HG02588 (cell line): Measurements from ENCODE around the gene RPL22L1.
"Not testable (repeated sequence)": the region's sequence is repeated elsewhere in the genome, so short reads cannot be mapped to it uniquely, and the experiment has no call there.

Source experiments
- ATAC-seq: cut with Tn5 transposase; IDR thresholded peaks from one replicate; pipeline ENCODE4 v1.9.1; 2021; ENCODE audit warnings: mild to moderate bottlenecking, moderate library complexity; ENCODE audit not compliant: unreplicated experiment

The RPL22L1 gene

DNA sequence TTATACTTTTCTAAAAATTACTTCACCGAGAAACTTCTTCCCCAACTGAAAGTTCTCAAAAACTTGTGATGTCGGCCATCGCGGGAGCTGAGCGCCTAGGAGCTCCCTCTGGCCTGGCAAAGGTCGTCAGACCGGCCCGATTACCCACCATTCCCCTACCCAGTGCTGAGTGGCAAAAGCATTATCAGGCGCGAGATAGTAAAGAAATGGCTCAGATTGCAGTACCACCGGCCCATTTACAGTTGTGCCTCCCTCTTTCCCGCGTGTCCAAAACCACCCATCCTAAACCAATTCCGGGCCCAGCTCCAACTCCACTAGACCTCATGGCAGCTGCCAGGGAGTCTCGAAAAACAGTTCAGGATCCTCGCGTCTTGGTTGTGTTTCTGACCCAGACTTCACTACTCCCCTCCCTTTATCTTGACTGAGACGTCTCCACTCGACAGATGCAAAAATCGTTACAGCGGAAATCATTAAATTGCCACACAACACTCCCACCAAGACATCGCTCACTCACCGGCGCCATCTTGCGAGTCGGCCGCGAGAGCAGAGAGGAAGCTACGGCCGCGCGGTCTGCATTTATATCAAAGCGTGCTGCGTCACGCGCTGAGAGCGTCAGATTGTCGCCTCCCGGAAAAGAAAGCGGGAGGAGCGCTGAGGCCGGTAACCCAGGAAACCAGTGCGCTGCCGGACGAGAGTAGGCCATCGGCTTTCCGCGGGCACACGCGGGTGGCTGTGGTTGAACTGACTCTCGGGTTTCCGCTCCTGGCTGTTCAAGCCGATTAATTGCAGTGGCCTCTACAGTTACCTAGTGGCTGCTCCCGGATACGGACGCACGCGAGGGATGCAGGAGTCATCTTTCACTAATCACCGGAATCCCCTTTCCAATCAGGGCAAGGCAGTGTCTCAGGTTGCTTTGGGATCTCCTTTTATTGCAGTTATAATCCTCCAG is at the start of gene RPL22L1:
TSS of gene RPL22L1 (minus strand) at position 551 of the 949 bp plus-strand sequence. CDS start at position 523, 28 bp downstream.
- ATAC-seq: peak; percentile 97

DNA sequence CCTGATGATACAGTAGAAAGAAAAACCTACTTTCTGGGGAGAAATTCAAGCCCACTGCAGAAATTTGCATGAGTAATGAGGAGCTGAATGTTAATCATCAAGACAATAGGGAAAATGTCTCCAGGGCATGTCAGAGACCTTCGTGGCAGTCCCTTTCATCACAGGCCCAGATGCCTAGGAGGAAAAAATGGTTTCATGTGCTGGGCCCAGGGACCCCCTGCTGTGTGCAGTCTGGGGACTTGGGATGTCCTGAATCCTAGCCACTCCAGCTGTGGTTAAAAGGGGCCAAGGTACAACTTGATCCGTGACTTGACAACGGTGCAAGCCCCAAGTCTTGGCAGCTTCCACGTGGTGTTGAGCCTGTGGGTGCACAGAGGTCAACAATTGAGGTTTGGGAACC is 48.7 kb upstream of the RPL22L1 start:
- ATAC-seq: no peak

DNA sequence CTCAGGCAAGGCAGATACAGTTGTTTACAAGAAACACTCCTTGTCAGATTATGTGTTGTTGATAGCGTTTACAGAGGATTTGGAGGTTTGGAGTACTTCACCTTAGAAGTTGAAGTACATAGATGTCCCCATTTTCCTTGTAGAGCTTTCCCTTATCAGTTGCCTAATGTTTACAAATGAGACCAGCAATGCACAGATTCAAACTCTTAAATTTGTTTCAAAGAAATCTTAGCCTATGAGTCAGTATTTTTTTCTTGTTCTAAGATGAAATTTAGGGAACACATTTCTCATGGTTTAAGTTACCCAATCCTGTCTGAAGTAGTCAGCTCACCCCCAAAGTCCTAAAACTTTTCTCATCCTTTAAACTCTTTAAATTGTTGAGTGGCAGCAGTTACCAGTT is 44.7 kb upstream of the RPL22L1 start:
- ATAC-seq: no peak

DNA sequence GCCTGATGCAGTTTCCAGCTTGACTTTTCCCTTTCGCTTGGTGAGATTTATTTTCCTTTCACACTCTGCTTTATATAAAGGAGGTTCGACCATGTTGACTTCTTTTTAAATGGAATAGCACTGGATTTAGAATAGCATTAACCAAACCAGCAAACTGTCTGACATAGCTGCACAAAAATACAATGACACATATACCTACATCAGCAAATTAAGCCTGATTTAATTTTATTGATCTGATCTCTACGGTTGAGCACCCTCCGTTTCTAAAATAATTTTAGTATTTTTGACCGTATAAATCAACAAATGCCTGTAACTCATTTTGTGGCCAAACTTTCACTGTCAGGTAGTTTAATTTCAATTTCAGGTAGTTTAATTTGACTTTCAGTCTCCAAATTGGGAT is 44.2 kb upstream of the RPL22L1 start:
- ATAC-seq: no peak

DNA sequence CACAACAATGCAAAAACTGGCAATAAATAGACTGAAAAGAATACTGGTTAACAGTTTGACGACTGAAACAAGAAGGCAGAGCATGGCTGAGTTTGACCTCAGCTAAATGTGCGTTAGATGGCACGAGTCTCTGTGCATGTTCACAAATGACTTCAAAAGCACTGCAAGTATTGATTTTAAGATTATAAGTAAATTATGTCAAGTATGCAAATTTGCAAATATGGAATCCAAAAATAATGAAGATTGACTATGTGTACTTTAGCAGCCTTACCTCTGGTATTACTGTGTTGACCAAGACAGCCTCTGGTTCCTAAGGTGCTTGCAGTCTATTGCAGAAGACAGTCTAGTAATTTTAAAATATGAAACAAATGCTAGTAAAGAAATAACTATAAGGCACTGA is 41.1 kb upstream of the RPL22L1 start:
- ATAC-seq: no peak

DNA sequence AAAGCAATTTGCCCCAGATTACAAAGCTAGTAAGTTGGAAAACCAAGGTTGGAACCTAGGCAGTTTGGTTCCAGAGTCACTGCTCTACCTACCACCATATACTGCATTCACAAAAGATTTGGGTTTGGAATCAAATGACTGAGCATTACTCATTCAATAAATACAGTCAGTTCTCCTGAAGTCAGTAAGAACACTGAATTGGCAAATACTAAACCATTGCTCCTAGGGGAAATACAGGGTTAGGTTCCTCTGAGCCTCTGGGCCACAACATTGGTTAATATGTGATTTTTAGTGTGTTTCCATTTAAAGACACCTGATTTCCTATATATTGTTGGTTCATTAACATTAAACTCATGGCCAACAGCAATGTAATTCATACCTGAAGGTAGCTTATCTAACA is 40.5 kb upstream of the RPL22L1 start:
- no peak for ATAC-seq

DNA sequence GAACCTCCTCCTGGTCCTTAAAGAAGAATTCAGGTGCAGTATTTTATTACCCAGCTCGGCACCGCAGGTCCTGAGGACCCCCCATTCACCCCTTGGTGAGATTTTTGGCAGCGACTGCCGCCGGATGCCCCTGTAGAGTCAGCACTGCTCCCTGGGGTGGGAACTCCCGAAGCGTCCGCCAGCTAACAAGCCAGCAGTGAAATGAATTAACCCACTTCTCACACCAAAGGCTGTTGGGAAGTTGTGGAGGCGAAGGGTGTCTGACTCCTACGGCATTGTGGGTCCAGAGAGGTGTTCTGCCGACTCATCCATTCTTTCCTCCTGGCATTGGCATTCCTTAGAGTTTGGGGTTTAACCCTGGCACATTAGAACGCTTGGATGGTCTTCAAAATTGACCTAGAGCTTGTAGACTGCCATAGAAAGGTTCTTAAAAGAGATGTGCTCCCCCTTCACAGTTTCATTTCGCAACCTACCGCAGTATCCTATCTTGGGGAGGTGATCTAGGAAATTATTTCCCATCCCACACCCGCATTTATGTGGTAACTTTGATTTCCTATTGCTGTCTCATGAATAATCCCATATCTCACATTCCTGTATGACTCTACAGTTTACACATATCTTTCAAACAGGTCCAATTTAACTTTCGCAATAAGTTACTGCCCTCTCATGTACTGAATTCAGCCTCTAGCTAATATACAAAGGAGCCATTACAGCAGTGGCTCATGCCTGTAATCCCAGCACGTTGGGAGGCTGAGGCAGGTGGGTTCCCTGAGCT is 39.3 kb upstream of the RPL22L1 start:
- no peak for ATAC-seq

DNA sequence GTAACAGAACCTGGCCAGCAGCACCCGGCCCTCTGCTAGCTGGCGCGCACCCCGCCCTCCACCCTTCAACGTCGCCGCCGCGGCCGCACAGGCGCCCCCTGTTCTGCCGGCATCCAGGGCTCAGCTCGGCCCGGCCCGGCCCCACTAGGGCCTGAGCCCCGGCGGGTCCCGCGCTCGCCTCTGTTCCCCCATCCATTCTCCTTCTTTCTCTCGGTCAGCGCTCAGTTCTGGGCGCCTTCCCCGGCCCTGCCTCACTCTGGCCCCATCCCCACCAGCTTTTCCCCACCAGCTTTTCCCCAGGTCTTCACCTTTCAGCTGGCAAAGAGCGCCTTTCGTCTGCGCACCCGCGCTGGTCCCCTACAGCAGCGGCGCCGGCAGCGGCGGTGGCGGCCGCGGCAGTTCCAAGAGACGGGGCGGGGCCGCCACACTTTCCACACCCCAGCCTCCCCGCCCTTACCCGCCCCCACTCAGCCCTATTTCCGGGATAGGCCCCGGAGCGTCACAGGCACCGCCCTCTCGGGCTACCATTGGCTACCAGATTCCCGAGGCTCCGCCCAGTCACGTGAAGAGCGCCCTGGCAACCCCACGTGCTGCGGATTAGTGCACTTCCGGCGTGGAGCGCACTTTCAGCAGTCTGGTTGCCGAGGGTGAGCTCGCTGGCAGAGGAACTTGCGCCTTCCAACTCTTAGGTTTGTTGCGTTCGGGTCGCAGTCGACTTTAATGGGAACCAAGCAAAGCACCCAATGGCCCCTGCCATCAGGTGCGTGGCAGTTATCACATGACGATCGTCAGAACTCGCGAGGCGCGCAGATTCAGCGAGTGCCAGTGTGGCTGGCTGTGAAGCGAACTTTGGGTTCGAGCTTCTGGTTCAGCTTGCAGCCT is 38.5 kb upstream of the RPL22L1 start, which contains the start of gene EIF5A2:
TSS of gene EIF5A2 (minus strand) at position 403 of the 882 bp plus-strand sequence. CDS start 831 bp downstream, outside the sequence.
- peak; percentile 94 for ATAC-seq

DNA sequence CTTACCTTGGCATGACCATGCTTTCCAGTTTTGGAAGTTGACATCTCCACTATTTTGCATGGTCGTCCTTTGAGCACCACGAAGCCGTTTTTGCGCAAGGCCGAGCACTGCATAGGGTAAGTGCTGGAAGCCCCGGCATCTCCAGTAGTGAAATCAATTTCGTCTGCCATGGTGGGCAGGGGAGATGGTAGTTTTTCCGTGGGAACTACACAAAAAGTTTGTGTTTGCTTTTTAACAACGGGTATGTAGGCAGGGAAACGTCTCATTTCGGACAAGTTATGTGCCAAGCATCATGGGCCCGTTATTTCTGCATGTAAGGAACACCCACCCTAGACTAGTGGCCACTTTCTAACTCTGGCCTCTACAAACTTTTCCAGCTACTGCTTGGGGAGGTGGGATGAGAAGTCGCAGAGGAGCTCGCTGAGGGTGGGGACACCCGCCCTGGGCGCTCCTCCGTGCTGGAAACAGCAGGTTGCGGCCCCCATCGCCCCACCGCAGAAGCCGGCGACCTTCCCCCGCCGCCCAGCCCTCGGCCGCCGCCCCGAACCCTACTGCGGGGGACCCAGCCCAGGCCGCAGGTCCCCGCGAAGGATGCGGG is 37.7 kb upstream of the RPL22L1 start:
- ATAC-seq: no peak

DNA sequence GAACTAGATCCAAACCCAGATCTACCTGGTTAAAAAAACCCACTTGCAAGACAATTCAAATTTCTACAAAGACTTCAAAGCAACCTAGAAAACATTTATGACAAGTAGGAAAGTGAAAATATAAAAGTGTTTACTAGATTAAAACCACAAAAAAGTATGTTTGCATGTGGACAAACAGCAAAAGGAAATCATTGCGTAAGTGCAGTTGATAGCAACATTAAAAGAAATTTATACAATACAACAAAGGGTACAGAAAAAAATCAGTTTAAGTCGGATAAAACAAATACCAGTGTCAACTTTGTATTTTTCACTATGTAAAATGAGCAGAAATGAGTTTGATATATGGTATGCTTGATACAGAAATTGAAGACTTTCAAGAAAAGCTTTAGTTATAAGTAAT is 35.9 kb upstream of the RPL22L1 start:
- ATAC-seq: no peak

DNA sequence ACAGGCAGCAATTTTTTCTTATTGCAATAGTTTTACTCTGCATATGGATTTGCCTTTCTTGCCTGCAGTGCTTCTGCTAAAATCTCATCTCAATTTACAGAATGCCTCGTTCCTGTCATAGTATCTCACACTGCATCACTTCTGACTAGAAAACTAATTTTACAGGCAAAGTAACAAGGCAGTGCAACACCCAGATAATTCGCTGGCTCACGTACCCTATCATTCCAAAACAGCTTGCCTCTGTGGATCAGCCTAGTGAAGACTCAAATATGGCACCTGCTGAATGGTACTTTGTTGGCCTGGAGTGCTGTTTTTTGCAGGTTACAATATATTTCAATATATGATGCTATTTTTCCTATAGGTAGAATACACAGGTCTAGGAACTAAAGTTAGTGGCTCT is 33.1 kb upstream of the RPL22L1 start:
- no peak for ATAC-seq

DNA sequence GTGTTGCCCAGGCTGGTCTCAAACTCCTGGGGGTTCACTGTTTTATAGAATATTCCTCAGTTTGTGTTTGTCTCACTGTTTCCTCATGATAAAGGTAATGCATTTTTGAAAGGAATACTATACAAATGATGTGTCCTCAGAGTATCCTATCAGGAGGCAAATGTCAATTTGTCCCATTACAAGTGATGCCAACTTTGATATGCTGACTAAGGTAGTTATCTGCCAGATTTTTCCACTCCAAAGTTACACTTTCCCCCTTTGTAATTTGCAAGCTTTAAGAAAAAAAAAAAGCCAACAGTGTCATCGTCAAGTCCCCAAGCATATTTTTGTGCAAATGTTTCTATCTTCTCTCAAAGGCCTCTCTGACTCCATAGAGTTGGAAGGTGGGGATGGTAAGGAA is 29.5 kb upstream of the RPL22L1 start:
- ATAC-seq: no peak

DNA sequence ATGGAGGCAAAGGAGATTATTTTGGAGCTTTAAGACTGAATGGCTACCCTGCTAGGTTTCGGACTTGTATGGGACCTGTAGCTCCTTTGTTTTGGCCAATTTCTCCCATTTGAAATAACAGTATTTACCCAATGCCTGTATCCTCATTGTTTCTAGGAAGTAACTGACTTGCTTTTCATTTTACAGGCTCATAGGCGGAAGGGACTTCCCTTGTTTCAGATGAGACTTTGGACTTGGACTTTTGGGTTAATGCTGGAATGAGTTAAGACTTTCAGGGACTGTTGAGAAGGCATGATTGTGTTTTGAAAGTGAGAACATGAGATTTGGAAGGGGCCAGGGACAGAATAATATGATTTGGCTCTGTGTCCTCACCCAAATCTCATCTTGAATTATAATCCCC is 28.0 kb upstream of the RPL22L1 start:
- ATAC-seq: no peak

DNA sequence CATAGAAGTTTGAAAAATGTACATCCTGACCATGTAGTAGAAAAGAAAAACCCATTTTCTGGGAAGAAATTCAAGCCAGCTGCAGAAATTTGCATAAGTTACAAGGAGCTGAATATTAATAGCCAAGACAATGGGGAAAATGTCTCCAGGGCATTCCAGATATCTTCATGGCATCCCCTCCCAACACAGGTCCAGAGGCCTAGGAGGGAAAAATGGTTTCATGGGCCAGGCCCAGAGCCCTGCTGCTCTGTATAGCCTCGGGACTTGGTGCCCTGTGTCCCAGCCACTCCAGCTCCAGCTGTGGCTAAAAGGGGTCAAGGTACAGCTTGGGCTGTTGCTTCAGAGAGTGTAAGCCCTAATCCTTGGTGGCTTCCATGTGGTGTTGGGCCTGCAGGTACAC is 27.2 kb upstream of the RPL22L1 start:
- not testable (repeated sequence) for ATAC-seq

DNA sequence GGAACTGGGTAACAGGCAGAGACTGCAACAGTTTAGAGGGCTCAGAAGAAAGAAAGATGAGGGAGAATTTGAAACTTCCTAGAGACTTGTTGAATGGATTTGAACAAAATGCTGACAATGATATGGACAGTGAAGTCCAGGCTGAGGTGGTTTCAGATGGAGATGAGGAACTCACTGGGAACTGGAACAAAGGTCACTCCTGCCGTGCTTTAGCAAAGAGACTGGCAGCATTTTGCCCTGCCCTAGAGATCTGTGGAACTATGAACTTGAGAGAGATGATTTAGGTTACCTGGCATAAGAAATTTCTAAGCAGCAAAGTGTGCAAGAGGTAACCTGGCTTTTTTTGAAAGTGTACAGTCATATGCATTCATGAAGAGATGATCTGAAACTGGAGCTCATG is 26.8 kb upstream of the RPL22L1 start:
- no peak for ATAC-seq

DNA sequence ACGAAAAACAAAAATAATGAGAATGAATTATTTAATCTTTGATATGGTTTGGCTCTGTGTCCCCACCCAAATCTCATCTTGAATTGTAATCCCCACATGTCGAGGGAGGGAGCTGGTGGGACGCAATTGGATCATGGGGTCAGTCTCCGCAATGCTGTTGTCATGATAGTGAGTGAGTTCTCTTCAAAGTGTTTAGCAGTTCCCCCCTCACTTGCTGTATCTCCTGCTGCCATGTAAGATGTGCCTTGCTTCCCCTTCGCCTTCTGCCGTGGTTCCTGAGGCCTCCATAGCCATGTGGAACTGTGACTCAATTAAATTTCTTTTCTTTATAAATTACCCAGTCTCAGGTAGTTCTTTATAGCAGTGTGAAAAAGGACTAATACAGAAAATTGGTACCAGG is 26.3 kb upstream of the RPL22L1 start:
- not testable (repeated sequence) for ATAC-seq

DNA sequence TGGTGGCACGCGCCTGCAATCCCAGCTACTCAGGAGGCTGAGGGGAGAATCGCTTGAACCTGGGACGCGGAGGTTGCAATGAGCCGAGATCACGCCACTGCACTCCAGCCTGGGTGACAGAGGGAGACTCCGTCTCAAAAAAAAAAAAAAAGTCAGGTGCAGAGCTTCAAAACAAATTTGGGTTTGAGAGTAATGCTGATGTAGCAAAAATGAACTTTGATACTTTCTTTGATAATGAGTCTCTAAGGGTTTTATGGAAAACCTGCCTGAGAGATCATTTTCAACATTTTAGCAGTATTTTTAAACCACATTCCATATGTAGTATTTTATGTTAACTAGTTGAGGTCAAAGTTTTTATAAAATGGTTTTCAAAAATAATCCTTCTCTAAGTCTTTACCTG is 23.9 kb upstream of the RPL22L1 start:
- ATAC-seq: no peak

DNA sequence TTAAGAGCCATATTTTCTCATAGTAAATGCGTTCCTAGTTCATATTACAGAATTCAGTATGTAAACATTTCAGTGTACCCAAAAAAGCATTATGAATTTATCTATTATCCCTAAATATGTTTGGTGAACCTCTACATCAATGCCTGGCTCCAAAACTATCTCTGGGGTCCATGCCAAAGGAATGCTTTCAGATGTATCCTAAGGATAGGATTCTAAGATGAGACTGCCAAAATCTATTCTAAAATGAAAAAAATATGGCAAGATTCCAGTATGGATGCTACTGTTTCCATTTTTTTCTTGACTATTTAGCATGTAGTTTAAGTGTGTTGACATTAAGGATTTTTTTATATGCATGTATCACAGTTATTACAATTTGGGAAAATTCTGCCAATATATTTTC is 19.6 kb upstream of the RPL22L1 start:
- ATAC-seq: no peak

DNA sequence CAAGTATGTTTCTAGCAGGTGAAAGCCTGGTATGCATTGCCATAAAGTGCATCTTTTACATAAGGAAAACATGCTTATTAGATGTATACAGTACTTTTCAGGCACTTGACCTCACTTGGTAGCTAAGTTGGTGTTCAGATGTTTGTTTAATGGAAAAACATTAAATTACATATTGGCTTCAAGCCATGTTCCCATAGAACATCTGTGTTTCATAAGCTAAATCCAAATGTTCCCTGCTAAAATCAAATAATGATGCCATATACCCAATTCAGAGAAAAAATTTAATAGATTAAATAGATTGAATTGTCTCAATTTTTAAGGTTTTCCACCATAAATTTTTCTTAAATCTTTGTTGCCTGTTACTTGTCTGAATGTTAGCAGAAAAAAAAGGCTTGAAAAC is 19.1 kb upstream of the RPL22L1 start:
- ATAC-seq: no peak

DNA sequence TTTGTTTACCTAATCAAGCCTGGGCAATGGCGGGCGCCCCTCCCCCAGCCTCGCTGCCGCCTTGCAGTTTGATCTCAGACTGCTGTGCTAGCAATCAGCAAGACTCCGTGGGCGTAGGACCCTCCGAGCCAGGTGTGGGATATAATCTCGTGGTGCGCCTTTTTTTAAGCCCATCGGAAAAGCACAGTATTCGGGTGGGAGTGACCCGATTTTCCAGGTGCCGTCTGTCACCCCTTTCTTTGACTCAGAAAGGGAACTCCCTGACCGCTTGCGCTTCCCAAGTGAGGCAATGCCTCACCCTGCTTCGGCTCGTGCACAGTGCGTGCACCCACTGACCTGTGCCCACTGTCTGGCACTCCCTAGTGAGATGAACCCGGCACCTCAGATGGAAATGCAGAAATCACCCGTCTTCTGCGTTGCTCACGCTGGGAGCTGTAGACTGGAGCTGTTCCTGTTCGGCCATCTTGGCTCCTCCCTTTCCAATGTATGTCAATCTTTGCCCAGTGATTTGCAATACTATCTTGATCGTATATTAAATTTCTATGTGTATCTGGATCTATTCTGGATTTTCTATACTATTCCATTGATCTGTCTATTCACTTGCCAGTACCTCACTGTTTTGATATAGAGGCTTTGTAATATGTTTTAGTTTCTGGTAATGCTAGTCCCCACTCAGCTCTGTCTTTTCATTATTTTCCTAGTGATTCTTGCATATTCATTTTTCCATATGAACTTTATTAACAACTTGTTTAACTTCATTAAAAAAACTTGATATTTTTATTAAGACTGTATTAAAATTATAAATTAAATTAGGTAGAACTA is 14.3 kb upstream of the RPL22L1 start:
- ATAC-seq: not testable (repeated sequence)
